Omental fat pad (tissue), 4 donors: ENCODE measurements around the gene HDGFL1. TPM values are rescaled to one million over a fixed set of nuclear protein-coding genes. Genes with fewer than 3 reads are reported as not detected.

ENCODE experiments used
- ATAC-seq: fragments of 150-250 bp; one replicate; pipeline ENCODE4 v1.9.1; 2016; ENCODE audit warnings: mild to moderate bottlenecking, moderate library complexity; ENCODE audit not compliant: low FRiP score
- DNase-seq: peaks from one replicate; pipeline ENCODE4 v3.0.0-alpha.2; 2019; ENCODE audit warnings: low spot score
- total RNA-seq, 4 donors: library from RNA; depleted of rRNA; stranded (reverse); fragments of >200 nt; gene quantifications; one replicate each; pipeline ENCODE4 v1.1.0, GENCODE V29; 2016
- TF ChIP-seq, protein P1 (sequence below), 3 donors: fragments of 450-650 bp; IDR thresholded peaks; one replicate each; pipeline ENCODE4 v1.5.1; 2016 to 2017; ENCODE audit warnings: antibody characterized with exemption in 3 of 3, mild to moderate bottlenecking in 3 of 3, moderate library complexity in 2 of 3

The HDGFL1 gene
- not detected for total RNA-seq

DNA sequence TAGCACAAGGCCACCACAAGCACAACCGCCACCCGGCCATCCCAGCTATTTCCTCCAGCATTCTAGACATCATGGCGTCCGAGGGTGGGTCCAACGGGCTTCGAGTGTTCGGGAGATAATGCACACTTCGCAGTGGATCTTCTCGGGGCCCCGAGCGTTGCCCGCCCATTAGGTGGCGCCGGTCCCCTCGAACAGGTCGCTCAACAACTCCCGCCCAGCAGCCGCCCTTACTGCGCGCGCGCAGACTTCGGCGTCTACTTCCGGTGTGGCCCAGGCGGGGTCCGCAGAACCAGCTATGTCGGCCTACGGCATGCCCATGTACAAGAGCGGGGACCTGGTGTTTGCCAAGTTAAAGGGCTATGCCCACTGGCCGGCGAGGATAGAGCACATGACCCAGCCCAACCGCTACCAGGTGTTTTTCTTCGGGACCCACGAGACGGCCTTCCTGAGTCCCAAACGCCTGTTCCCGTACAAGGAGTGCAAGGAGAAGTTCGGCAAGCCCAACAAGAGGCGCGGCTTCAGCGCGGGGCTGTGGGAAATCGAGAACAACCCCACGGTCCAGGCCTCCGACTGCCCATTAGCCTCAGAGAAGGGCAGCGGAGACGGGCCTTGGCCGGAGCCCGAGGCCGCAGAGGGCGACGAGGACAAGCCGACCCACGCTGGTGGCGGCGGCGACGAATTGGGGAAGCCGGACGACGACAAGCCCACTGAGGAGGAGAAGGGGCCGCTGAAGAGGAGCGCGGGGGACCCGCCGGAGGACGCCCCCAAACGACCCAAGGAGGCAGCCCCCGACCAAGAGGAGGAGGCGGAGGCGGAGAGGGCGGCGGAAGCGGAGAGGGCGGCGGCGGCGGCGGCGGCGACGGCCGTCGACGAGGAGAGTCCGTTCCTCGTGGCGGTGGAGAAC, at the start of gene HDGFL1:
HDGFL1 (plus strand) TSS at position 286 of the 904 bp plus-strand sequence; CDS start at position 296, 10 bp downstream.
- ATAC-seq: no peak
- TF ChIP-seq, protein P1, sequence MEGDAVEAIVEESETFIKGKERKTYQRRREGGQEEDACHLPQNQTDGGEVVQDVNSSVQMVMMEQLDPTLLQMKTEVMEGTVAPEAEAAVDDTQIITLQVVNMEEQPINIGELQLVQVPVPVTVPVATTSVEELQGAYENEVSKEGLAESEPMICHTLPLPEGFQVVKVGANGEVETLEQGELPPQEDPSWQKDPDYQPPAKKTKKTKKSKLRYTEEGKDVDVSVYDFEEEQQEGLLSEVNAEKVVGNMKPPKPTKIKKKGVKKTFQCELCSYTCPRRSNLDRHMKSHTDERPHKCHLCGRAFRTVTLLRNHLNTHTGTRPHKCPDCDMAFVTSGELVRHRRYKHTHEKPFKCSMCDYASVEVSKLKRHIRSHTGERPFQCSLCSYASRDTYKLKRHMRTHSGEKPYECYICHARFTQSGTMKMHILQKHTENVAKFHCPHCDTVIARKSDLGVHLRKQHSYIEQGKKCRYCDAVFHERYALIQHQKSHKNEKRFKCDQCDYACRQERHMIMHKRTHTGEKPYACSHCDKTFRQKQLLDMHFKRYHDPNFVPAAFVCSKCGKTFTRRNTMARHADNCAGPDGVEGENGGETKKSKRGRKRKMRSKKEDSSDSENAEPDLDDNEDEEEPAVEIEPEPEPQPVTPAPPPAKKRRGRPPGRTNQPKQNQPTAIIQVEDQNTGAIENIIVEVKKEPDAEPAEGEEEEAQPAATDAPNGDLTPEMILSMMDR (IDR thresholded peaks at IDR 0.05): no peak
- DNase-seq: no peak

GRCh38 chr6:22521035-22521434, 48.3 kb upstream of the HDGFL1 start:
- ATAC-seq (no peak), DNase-seq (no peak)
- TF ChIP-seq, protein P1 (IDR thresholded peaks at IDR 0.05): no peak

- ATAC-seq: no peak
- no peak for DNase-seq
- TF ChIP-seq, protein P1 (IDR thresholded peaks at IDR 0.05): no peak
Observed at GRCh38 chr6:22526736-22527135, 42.6 kb upstream of the HDGFL1 start.

DNA sequence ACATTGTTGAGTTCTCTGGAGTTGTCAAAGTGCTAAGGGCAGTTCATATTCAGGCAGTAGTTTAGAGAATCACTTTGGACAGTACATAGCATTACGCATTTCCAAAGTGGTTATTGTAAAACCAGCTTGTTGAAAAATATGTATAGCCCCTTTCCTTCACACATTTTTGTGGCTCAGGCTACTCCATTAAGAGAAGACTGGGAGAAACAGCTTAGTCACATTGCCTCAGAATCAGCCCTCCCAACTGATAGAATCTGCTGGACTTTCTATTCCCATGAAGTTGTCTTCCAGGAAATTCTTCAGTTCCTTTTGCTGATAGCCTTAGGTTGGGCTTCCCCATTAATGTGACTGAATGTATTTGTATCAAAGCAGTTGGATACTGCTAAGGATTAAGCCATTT, 39.5 kb upstream of the HDGFL1 start:
- DNase-seq: no peak
- TF ChIP-seq, protein P1 (IDR thresholded peaks at IDR 0.05): no peak
- ATAC-seq: no peak

DNA sequence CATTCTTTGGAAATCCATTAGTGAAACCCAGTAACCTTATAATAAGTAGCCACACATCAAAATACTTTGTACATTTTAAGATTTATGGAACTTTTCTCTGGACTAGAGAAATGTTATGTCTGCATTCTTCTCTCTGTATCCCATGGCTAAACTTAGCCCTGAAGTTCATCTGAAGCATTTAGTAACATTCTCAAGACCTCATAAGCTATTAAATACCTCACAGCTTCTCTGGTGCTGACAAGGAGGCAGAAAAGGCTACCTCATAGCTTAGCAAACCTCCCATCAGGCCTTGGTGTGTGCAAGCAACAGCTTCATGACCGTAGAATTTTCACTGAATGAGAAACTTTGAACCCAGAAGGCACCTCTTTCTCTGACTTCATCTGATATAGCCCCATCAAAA, 38.9 kb upstream of the HDGFL1 start:
- DNase-seq (no peak), ATAC-seq (no peak)
- TF ChIP-seq, protein P1 (IDR thresholded peaks at IDR 0.05): no peak

DNA sequence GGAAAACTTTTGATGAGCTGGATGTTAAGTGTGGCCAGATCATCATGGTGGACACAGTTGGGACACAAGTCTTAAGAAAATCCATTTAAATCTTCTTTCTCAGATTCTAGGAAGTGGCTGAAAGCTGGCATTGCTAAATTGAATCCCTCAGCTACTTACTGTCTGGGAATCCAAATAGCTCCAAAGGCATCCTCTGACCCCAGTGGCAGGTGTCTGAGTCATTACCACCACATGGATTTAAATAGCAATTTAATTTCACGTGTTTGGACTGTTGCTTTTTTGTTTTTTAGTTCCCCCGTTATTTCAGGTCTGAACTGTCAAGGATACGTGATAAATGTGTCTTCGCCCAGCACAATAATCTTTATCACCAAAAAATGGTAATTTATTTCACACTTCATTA, 33.2 kb upstream of the HDGFL1 start:
- ATAC-seq: no peak
- DNase-seq: no peak

More for the DNA sequence above, 33.2 kb upstream of the HDGFL1 start:
- TF ChIP-seq, protein P1 (IDR thresholded peaks at IDR 0.05): no peak
